OCI-LY7 (cell line): ENCODE results near the gene THAP3.
"Not testable (repeated sequence)": the region's sequence is repeated elsewhere in the genome, so short reads cannot be mapped to it uniquely, and the experiment has no call there.

Experiments
- CTCF ChIP-seq: fragments of 200-600 bp; sonication (generic); conservative IDR thresholded peaks from 2 replicates; pipeline ENCODE4 v1.5.1; 2014; ENCODE audit warnings: mild to moderate bottlenecking, antibody characterized with exemption, low read length, moderate library complexity, mixed read lengths
- EZH2phosphoT487 ChIP-seq: fragments of 200-600 bp; sonication (generic); IDR thresholded peaks from 2 replicates; pipeline ENCODE4 v1.6.1; 2018; ENCODE audit warnings: low read depth, borderline replicate concordance, mild to moderate bottlenecking, mixed run types, antibody characterized with exemption, low read length, moderate library complexity, mixed read lengths

- TF ChIP-seq CTCF, EZH2phosphoT487: not testable (repeated sequence)
Measured at GRCh38 chr1:6640867-6641266, 16.2 kb downstream of the THAP3 start.
